Suppressor macrophage treated with lipopolysaccharide for 4 hours (primary cell): ENCODE results near the gene ALDH3B2.
"Not testable (repeated sequence)": the region's sequence is repeated elsewhere in the genome, so short reads cannot be mapped to it uniquely, and the experiment has no call there.

ENCODE experiments used
- DNase-seq: peaks from one replicate; pipeline ENCODE4 v3.0.0-alpha.2; 2020

Gene ALDH3B2

DNA sequence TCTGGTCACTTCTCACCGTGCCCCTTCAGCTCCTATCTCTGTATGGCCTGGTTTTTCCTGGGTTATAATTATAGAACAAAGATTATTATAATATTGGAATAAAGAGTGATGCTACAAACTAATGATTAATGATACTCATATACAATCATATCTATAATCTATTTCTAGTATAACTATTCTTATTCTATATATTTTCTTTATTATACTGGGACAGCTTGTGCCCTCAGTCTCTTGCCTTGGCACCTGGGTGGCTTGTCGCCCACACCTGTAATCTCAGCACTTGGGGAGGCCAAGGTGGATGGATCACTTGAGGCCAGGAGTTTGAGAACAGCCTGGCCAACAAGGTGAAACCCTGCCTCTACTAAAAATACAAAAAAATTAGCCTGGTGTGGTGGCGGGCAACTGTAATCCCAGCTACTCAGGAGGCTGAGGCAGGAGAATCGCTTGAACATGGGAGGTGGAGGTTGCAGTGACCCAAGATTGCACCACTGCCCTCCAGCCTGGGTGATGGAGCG lies 14.7 kb downstream of the ALDH3B2 start:
- not testable (repeated sequence) for DNase-seq

DNA sequence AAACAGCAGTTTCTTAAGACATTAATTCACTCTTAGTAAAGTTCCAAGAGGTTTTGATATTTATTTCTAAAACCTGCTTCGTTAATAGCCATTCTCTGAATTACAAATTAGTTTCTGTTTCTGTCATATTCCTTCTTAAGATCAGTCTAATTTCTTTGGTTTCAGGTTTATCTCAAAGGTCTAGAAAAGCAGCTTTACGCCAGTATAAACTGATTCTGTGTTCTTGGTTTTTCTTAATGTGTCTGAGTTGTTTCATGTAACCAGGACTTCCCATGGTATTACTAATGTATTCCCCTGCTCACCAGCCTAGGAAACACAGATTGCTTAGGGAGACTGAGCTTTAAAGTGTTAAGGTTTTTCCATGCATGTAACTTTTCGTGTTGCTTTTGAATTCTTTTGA lies 17.1 kb downstream of the ALDH3B2 start:
- no peak for DNase-seq

DNA sequence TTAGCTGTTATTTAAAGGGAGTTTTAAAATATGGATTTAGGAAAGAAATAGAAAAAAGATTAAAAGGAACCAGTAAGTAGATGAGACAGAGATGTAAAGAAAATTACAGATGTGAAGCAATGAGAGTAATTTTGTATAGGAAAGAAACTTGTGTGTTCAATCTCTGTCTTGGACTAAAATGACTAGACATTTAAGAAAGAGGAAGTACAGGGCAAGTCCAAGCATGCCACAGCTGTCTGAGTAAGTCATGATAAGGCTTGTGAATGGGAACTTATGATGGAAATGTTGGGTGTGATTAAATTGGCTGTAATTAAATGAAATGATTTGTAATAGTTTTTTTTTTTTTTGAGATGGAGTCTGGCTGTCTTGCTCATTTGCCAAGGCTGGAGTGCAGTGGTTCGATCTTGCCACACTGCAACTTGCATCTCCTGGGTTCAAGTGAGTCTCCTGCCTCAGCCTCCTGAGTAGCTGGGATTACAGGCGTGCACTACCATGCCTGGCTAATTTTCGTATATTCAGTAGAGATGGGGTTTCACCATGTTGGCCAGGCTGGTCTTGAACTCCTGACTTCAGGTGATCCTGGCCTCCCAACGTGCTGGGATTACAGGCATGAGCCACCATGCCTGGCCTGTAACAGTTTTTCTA lies 18.0 kb downstream of the ALDH3B2 start:
- DNase-seq: peak; percentile 46

DNA sequence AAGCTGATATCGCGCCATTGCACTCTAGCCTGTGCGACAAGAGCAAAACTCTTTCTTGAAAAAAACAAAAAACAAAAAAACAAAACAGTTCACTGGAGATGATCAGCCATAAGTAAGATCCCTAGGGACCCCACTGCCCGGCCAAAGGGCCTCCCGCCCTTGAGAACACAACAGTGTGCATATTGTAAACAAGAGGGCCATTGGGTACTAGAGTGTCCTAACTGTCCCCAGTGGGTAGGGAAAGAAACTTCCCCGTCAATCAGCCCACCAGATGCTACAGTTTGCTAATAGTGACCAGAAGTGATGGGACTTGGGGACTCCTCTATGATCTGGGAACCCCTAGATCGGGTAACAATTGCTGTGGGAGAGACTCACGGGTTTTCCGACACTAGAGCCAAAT lies 20.2 kb downstream of the ALDH3B2 start:
- DNase-seq: no peak

DNA sequence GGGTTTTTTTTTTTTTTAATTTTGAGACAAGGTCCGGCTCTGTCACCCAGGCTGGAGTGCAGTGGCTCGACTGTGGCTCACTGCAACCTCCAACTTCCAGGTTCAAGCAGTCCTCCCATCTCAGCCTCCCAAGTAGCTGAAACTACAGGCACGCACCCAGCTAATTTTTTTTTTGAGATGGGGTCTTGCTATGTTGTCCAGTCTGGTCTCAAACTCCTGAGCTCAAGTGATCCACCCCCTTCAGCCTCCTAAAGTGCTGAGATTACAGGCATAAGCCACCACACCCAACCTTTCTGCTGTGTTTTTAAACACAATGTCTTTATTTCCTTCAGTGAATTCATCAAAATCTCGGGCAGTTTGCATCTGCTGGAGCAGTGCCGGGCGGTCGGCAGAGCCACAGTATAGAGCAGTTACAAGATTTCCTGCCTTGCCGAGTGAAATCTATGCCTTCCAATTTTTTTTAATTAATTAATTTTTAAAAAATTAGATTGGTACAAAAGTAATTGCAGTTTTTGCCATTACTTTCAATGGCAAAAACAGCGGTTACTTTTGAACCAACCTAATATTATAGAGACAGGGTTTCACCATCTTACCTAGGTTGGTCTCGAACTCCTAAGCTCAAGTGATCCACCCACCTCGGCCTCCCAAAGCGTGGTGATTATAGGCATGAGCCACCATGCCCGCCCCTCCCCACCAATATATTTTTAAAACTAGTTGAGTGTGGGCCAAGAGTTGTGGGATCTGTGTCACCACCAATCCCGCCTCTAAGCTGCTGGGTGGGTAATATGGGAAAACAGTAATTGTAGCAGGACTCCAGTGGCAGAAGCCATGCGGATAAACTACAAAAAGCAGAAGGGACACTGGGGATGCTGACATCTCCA lies 21.2 kb downstream of the ALDH3B2 start:
- DNase-seq: no peak

DNA sequence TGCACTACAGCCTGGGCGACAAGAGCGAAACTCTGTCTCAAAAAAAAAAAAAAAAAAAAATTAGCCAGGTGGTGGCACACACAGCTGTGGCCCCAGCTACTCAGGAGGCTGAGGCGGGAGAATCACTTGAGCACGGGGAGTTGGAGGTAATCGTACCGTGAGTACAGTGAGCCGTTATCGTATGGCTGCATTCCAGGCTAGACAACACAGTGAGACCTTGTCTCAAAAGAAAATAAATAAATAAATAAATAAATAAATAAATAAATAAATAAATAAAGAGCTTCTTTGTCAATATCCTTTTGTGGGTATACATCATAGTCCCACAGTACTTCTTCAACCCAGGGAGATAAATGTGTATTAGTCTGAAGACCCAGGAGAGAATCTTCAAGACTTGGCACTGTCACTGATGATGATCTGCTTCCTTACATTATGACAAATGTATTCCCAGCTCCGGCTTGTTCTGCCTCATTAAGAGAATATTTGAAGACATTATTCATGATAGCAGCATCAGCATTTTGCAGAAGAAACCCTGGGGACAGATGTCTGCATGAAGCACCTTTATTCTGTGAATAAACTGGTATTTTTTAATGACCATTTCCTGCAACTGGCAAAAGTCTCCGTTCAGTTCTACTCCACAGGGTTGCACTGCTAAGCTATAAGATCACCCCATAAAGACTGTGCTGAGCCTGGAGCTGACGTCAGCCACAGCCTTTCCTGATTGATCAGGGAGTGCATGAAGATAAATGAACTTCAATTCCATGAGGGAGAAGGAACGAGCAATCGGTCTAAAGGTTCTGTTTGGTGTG lies 22.2 kb downstream of the ALDH3B2 start:
- no peak for DNase-seq

DNA sequence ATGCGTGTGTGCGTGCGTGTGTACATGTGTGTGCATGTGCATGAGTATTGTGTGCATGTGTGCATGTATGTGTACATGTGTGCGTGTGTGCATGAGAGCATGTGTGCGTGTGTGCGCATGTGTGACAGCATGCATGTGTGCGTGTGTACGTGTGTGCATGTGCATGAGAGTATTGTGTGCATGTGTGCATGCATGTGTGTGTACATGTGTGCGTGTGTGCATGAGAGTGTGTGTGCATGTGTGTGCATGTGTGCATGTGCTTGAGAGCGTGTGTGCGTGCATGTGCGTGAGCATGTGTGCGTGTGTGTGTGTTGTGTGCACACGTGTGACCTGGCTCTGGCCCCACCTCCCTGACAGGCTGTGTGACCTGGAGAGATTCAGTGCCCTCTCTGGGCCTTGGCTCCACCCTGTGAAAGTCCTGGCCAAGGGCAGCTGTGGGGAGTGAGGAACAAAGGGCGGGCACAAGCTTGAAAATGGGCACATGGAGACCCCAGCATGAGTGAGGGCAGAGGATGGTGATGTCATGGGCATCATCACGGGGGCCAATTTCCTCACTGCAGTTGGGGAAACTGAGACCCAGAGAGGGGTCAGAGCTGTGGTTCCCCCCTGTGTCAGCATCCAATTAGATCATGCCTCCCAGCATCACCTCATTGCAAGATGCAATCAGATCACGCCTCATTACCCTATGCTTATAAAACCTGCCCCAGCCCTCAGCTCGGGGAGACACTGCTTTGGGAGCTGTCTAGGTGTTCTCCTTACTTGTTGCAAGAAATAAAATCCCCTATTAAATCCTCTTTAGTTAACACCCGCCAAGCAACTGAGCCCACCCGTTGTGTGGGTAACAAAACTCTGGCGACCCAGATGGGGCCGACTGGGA lies 24.6 kb downstream of the ALDH3B2 start:
- DNase-seq: no peak

DNA sequence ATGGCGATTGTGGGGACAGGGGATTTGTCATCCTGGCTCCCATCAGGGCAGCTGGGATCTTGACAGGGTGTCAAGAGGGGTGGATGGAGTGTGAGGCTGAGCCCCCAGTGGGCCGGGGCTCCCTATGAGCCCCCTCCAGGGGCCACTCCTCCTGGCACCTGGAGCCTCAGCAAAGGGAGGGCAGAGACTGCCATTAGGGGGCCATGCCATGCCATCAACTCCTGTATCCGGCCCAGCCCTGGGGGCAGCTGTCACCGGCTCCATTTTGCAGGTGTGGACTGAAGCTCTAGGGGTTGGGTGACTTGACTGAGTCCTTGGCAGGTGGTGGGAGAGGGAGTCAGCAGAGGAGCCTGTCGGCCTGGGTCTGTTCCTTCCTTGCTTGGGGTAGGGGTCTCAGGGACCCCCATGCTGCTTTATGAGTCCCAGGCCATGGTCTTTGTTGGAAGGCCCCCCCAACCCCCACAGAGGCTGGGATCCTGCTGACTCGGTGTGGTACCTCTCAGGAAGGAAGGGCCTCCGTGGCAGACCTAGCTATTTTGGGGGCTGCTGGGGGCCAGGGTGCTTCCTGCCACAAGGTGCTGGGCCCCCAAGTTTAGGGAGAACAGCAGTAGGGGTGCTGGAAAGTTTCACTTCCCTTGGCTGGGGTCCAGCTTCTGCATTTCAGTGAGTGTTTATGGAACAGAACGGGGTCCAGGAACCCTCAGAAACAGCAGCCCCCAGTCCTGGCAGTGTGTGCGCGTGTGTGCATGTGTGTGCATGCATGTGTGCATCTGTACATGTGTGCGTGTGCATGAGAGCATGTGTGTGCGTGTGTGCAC lies 25.4 kb downstream of the ALDH3B2 start:
- peak; percentile 12 for DNase-seq

DNA sequence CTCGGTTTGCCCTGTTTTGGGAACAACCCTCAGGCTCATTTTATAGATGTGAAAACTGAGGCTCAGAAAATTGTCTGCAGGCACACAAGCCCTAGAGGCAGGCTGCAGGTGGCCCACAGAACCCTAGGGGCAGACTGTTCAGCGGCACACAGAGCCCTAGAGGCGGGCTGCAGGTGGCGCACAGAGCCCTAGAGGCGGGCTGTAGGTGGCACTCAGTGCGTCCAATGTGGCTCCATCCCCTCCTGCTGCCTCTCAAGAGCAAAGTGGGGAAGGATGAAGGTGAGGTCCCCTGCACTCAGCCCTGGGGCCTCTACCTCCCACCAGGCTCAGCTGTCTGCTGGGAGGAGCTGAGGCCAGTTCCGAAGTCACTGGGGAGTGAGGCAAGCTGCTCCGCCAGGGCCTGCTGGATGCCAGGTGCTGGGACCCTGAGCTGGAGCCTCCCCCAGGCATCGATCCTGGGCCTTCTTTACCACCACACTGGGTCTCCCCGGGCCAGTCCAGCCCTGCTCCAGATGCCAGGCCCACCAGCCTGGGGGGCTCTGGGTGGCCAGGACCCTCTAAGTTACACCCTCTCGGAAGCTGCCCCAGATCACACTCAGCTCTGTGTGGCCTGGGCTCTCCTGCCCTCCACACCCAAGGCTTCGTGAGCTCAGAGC lies 26.2 kb downstream of the ALDH3B2 start:
- peak; percentile 9 for DNase-seq

DNA sequence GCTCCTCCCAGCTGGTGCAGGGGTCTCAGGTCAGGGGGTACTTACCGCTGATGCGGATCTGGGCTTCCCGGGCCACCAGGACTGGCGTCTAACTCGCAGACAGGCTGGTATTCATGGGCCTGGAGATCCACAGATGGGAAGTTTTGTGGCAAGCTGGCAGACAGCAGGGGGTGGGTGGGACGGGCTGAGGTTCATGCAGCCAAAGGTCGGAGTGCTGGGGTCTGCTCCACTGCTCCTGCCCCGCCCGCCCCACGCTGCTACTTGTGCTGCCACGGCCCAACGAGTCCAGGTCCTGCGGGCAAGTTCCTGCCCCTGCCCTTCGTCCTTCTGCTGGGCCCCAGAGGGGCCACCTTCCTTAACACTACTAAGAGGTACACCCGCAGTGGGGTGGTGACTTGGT lies 27.0 kb downstream of the ALDH3B2 start:
- DNase-seq: no peak

DNA sequence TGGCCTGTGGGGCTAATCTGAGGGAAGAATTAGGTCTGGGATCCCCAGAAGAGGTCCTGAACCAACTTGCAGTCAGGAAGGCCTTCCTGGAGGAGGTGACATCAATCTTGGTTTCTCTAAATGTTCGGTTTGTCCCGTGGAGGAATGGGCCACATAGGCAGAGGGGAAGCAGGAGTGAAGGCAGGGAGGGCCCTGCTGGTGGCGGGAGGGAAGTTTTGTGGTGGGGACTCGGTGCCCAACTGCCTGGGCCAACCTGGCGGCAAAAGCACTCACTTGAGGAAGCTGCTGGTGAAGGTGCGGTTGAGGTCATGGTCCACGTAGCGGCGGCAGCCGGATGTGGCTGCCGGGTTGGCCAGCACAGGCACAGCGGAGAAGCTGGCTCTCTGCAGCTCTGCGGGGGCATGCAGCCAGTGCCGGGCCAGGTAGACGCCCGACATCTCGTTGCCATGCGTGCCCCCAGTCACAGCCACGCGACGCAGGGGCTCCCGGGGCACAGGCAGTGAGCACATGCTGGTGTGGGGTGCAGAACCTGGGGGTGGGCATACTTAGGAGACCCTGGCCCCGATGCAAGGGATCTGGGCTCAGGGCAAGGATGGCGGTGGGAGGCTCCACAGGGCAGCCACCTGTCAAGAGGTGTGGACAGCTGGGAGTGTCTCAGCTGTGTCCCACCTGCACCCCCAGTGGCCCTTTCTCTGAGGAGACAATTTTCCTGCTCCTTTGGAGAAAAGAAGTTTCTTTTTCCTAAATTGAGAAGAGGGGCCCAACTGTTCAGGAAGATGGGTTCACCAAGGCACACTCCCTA lies 27.7 kb downstream of the ALDH3B2 start:
- no peak for DNase-seq

DNA sequence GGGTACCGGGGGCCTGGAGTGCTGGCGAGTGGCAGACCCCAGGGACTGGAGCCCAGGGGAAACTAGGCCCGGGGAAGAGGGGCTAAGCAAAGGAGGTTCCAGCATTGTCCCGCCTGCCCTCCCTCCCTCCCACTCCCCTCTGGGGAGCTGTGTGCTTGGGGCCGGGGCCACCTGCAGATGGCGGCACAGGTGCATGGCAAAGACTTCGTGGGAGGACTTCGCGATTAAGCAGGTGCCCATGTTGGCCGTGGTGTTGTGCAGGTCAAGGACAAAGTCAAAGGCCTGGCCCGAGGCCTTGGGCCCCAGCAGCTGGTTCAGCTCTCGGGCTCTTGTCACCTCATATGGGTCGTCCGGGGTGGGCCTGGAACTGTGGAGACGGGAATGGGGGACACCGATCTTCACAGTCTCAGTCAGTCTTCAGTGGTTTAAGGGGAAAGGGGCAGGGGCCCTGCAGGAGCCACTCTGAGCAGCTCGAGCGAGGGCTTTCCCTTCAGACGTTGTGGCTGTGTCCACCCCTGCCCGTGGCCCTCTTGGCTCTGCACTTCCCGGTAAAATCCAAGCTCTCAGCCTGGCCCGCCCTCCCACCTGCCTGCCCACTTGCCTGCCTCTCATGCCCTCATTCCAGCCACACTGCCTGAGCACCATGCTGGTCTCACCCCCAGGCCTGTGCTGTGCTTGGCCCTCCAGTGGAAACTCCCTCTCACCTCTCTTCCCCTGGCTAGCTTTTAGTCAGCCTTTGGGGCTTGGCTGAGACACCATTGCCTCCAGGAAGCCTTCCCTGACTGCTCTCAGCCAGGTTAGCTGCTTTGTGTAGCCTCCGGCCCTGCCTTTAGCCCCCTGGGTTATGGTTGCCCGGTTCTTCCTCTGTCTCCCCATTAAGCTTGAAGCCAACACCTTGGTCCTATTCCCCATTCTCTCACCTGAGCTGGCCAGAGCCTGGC lies 28.6 kb downstream of the ALDH3B2 start:
- DNase-seq: no peak

DNA sequence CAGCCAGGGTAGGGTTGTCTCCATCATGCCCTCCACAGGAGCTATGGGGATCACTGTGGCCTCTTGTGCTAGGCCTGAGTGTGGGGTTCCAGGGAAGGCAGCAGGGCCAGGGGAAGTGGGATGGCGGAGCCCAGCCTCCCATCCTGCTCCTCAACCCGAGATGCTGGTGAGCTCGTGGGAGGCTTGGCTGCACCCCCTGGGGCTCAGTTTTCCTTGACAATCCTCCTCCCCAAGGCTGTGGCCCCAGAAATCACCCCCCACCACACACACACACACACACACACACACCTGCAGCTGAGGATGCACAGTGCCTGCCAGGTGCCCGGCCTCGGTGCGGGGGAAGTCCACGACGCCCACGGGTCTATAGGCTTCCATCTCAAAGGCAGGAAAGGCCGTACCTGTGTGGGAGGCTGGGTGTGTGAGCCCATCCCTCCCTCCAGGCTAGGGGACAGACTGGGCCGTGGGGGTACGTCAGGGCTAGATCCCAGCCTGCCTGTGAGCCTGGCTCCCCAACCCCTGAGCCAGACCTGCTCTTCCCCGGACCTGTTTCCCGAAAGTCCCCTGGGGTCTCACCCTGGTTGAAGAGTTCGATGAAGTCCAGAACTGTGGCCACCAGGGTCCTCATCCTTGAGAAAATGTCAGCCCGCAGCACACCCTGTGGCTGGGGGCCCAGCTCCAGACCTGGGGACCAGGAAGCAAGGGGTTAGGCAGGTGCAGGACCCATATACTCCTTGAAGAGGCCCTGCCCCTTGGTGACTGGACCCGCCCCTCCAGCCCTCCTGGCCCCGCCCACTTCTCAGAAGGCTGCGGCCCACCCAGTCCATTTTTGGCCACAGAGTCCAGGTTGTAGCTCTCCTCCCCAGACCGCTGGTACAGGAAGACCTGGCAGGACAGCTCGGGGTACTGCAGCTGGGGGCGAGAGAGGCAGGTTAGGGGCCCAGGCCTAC lies 29.7 kb downstream of the ALDH3B2 start:
- DNase-seq: no peak

DNA sequence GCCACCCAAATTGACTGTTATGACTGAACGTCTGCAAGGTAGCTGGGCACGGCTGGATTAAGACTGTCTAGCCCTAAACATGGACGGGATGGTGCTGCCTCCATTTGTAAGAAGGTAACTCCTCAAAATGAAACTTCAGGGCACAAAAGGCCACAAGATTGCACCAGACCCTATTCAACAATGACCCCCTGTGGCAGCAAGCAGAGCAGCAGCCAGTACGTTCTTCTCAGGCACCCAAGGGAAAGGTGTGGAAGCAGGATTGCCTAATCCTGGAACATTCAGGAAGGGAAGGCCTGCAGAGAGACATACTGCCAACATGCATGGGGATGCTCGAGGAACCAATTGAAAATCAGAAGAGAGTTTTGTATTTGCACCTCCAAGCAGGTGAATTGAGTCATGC lies 30.4 kb downstream of the ALDH3B2 start:
- DNase-seq: no peak

DNA sequence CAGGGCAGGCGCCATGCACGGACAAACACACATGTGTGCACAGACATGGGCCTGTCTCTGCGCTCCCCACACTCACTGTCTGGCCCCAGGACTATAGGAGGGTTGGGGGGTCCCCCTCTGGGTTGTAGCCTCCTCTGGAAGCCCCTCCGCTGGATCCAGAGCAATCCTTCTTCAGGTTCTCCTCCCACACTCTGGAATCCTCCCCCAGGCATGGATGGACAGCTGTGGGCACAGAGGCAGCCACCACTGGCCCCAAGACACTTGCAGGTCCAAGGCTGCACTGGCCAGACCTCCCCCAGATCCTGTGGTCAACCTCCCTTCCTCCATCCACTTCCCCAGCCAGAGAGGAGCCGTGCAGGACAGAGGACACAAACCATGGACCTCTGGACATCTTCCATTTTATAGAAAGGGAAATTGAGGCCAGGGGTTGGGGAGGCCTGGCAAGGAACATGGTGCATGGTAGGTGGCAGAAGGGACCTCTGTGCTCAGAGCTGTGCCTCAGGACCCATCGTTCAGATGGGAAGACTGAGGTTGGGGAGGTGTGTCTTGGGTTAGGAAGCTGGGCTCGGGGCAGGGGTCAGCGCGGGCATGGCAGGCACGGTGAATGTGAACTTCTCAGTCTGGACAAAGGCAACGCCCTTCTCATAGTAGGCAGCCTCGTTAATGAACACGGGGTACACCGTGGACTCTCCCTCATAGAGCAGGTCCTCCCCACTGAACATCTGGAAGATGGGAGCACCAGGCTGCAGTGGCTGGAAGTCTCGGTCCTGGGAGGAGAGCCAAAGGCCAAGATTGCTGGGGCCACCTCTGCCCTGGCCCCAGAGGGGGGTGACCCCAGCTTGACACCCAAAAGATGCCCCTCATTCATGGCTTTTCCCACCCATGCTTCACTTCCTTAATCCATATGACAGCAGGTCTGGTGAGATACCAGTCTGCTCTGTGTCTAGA lies 32.0 kb downstream of the ALDH3B2 start:
- no peak for DNase-seq
